Left colon (tissue), 2 donors: ENCODE measurements around the gene HK2. TPM values are rescaled to one million over a fixed set of nuclear protein-coding genes. Genes with fewer than 3 reads are reported as not detected.
"Not testable (repeated sequence)": the region's sequence is repeated elsewhere in the genome, so short reads cannot be mapped to it uniquely, and the experiment has no call there.

ENCODE experiments used
- ATAC-seq: fragments of 200-7000 bp; cut with Tn5 transposase; one replicate; pipeline ENCODE4 v1.9.1; 2020; ENCODE audit warnings: mild to moderate bottlenecking, moderate library complexity
- DNase-seq, 2 donors: peaks; one replicate each; pipeline ENCODE4 v3.0.0-alpha.2; 2020
- intact Hi-C, 2 donors: fragments of 100-400 bp; cut with DNase I in 1 of 2; cut with micrococcal nuclease in 1 of 2; formaldehyde crosslinking; loops; one replicate each; pipeline versions ENCODE4 v1.11.2 to v1.14.0; 2022; cut with DNase I, micrococcal nuclease
- total RNA-seq, 2 donors: library from RNA; stranded (reverse); fragmentation: NEBNext Ultra II Directional; extraction: Animal tissue kit (Norgen Biotek cat#: 25700); gene quantifications; one replicate each; pipeline ENCODE4 v1.2.1, GENCODE V29; 2021
- donor health status: DM: no; HTN: no; CAD: no.
- donor health status: DM: yes; HTN: yes; CAD: no.

The HK2 gene
- total RNA-seq, 2 donors from 2014 or later = 172 to 423 TPM

- DNase-seq (no peak), ATAC-seq (no peak)
- intact Hi-C loops = no loop called here
These were observed 52.3 kb downstream of the HK2 start for GRCh38 chr2:74886251-74886650.

GRCh38 chr2:74886811-74887210 lies 52.9 kb downstream of the HK2 start:
- intact Hi-C loops = no loop called here
- DNase-seq (no peak), ATAC-seq (no peak)

GRCh38 chr2:74887445-74887951 lies 53.6 kb downstream of the HK2 start:
- DNase-seq (no peak), ATAC-seq (no peak)
- intact Hi-C loops = no loop called here

- ATAC-seq (no peak), DNase-seq (no peak)
- intact Hi-C loops = no loop called here
These were observed 54.2 kb downstream of the HK2 start for GRCh38 chr2:74887960-74888700.

GRCh38 chr2:74889159-74889558 lies 55.2 kb downstream of the HK2 start:
- DNase-seq (no peak), ATAC-seq (no peak)
- intact Hi-C loops = no loop called here

- intact Hi-C loops = no loop called here
- no peak for DNase-seq
- no peak for ATAC-seq
These were observed 56.8 kb downstream of the HK2 start for GRCh38 chr2:74890711-74891110.

- intact Hi-C loops = no loop called here
- ATAC-seq = no peak
- no peak for DNase-seq
These were observed 57.3 kb downstream of the HK2 start for GRCh38 chr2:74891136-74891764.

GRCh38 chr2:74891816-74892215 lies 57.9 kb downstream of the HK2 start:
- ATAC-seq, DNase-seq, intact Hi-C loops: not testable (repeated sequence)

GRCh38 chr2:74892609-74893008 lies 58.7 kb downstream of the HK2 start:
- ATAC-seq (no peak), DNase-seq (no peak)
- intact Hi-C loops = no loop called here

GRCh38 chr2:74893332-74893731 lies 59.4 kb downstream of the HK2 start:
- DNase-seq = no peak
- intact Hi-C loops = no loop called here
- no peak for ATAC-seq

- DNase-seq (no peak), ATAC-seq (no peak)
- intact Hi-C loops = no loop called here
These were observed 60.5 kb downstream of the HK2 start for GRCh38 chr2:74894272-74894981.

- intact Hi-C loops = no loop called here
- ATAC-seq (no peak), DNase-seq (no peak)
These were observed 61.1 kb downstream of the HK2 start for GRCh38 chr2:74895001-74895400.

- intact Hi-C loops = no loop called here
- ATAC-seq (no peak), DNase-seq (no peak)
These were observed 62.3 kb downstream of the HK2 start for GRCh38 chr2:74896232-74896631.

GRCh38 chr2:74900225-74900624 lies 66.3 kb downstream of the HK2 start:
- ATAC-seq, DNase-seq, intact Hi-C loops: not testable (repeated sequence)

GRCh38 chr2:74902281-74902860 lies 68.4 kb downstream of the HK2 start:
- DNase-seq (no peak), ATAC-seq (no peak)
- intact Hi-C loops = no loop called here

GRCh38 chr2:74906395-74906794 lies 72.5 kb downstream of the HK2 start:
- ATAC-seq = no peak
- intact Hi-C loops = no loop called here
- DNase-seq = no peak

- intact Hi-C loops, DNase-seq, ATAC-seq: not testable (repeated sequence)
These were observed 73.6 kb downstream of the HK2 start for GRCh38 chr2:74907560-74907959.

- intact Hi-C loops = no loop called here
- DNase-seq = peak; percentile 74 to 81
- peak; percentile 95 for ATAC-seq
These were observed 75.0 kb downstream of the HK2 start for GRCh38 chr2:74908748-74909444.

GRCh38 chr2:74910245-74910644 lies 76.3 kb downstream of the HK2 start:
- intact Hi-C loops = no loop called here

More at GRCh38 chr2:74910245-74910644, 76.3 kb downstream of the HK2 start:
- DNase-seq (no peak), ATAC-seq (no peak)
